COLO829 (cell line): ENCODE data around the gene SLIT3.
A peak's percentile ranks its signal among the peaks of the same experiment; 100 is the strongest.

Experiments used
- DNase-seq: peaks from one replicate; pipeline ENCODE4 v3.0.0; 2012; ENCODE audit warnings: low spot score

The SLIT3 gene

DNA sequence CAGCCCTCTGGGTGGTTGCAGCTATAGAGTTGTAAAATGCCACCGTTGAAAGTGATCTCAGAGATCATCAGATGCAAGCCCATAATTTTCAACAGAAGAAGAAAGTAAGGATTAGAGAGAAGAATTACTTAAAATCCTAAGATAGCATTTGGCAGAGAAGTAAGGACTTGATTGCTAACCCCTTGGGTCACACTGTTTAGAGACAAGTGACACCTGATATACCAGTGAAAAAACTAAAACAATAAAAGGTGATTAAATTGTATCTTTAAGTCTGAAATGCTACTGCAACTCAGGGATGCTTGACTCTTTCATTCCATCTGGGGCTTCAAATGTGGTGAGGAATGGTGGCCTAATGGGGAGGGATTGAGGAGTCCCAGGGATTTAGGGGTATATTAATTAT, 440.9 kb downstream of the SLIT3 start:
- DNase-seq, result no peak

DNA sequence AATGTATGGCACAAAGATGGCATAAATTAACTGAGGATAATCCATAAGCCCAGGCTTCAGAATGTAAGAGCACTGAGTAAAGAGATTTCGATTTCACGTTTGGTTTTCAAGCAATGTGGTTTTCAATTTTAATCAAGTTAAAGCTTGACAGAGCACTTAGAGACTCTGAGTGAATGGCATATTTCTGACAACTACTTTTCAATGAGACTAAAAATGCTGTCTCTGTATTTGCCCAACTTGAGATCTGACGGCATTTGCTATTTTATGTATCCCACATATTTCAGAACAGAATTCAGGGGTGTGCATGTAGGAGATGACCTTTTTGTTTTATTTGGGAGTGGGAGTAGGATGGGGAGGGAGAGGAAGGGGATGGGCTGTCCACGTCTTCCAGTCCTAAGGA, 441.5 kb downstream of the SLIT3 start:
- no peak for DNase-seq

DNA sequence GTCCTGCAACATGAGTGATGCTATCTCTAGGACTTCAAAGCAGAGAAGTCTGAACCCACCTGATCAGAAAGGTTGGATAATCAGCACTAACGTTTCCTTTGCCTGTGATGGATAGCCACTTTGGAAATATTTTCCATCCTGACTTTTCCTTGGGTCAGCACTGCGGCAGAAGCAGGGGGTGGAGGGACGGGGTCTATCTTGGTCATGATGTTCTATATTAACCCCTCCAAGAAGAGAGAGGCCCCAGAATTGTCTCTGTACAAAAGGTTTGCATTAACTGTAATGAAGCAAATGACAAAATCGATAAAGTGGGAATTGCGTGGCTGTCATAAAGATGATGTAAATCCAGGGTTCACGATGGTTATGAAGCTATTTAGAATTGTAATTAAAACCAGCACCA, 441.9 kb downstream of the SLIT3 start:
- DNase-seq, result no peak

DNA sequence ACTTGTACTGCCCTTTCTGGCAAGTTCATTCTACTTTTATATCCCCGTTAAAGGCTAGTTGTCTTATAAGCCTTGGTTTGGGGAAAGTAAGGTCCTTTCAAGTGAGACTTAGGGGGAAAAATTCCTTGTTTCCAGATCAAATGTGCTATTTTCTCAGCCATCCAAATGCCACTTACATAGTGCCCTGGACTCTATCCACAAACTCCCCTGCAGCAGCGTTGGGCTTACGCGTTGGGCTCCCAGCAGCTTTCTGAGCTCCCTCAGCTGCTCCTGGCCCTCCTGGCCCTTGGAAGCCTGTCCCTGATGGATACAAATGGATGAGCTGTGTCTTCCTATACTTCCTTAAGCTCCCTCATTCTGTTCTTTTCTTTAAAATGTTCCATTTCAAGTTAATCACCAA, 442.6 kb downstream of the SLIT3 start:
- no peak for DNase-seq

DNA sequence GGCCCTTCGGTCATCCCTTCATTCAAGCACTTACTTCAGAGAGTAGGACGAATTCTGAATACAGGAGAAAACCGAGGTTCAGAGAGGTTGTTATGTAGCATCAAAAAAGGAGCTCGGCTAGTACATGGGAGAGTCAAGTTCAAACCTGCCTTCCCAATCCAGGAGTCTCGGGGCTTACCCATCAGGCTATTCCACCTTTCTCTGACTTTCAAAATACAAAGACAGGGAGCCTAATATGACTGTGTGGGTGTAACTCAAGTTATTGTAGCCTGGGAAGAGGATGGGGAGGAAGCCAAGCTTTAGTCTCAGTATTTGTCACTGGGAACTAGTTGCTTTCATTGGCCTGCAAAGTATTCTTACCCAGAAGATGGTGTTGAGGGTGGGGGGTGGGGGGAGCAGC, 447.0 kb downstream of the SLIT3 start:
- DNase-seq, result no peak

DNA sequence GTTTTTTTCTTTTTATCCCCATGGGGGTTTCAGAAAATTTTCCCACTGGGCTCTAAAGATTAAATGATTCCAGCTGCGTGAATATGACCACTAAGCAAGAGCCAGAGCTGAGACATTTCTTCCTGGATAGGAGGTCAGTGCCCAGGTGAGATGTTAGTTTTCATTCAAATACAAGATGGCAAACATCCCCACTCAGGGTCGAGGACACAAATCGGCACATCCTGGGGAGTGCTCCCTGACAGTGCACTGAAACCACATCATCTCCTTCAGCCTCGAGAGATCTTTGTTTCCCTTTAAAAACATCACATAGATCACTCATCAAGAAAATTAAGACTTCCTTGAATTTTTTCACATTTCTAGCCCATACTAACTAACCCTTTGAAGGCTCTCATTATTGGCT, 448.6 kb downstream of the SLIT3 start:
- no peak for DNase-seq

DNA sequence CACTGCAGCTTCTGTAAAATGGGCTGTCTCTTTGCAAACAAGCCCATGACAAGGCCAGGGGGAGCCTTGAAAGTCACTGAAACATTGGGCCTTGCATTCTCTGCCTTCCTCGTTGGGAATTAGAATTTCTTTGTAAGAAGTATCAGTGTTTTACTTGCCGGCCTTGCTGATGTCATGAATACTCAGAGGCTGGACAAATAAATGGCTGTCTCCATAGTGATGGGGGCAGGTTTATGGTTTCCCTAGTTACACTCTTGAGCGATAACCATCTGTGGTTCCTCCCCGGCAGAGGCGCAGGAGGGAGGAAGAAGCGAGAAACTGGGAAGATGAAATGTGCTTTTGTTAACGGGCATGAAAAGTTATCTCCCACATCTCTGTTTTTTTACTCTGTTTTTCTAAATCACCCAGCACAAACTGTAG, 449.0 kb downstream of the SLIT3 start:
- DNase-seq, result peak; percentile 74

DNA sequence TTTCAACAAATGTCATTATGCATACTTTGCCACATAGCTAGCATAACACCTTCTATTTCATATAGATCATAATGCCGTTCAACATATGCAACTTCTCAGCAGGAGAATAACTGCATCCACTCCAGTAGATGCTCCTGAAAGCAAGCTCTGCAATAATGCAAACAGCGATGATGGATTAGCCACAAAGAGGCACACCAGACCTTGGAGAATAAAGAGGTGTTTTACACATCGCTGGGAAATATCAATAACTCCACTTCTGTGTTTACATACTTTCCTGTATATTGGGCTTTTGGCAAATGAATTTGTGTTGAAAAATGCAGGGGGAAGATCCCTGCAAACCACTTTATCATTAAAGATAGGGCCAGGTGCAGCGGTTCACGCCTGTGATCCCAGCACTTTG, 450.3 kb downstream of the SLIT3 start:
- DNase-seq, result no peak

DNA sequence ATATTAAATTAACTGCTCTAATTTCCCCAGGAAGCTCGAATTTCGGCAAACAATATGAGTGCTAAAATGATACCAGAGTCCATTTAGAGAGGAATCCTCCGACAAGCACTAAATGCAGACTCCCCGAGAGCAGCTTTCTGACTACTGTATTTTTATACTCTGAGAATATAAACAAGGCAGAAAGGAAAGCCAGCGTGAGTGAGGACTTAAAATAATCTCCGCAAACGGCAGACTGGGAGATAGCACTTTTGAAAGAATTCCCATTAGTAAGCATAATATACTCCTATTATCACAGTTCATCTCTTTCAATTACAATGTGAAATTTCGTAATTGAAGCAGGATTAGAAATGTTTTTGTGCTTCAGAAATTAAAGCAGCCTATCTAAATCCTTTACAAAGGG, 452.4 kb downstream of the SLIT3 start:
- DNase-seq, result no peak

DNA sequence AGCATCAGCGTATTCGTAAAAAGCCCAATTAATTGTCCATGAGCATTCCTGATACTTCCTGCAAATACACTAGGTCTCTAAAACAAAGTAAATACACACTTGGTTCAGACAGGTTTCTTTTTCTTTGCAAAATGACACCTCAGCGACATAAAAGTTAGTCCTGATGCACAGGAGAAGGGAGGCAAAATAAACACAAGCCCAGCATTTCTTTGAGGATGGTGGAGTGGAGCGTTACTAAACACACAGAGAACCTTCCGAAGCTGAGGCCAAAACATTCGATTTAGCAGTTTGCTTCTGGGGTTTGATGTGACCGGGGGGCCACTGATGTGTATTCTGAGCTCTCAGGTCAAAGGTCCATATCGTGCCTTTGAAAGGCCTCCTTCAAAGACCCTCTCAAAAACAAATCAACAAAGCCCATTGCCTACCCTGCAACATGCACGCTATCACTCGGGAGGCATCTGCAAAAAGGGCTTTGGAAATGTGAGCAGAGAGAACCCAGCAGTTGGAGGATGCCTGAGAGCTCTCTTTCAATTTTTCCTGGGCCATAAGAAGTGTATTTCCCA, 453.3 kb downstream of the SLIT3 start:
- no peak for DNase-seq

DNA sequence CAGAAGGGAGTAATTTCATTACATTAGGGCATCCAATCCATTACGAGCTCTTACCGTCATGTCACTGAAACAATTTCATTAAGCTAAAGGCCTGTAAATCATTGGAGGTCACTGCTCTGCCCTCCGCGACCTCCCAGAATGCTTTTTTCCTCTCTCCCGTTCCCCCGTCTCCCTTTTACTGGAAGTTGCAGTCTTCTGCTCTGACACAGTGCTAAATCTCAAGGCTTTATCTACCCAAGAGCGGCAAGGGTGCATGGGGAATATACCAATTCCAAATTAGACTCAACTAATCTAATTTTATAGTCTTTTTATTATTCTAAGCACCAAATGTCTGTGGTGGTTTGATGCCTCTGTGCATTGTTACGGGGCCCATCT, 456.0 kb downstream of the SLIT3 start:
- DNase-seq, result no peak

DNA sequence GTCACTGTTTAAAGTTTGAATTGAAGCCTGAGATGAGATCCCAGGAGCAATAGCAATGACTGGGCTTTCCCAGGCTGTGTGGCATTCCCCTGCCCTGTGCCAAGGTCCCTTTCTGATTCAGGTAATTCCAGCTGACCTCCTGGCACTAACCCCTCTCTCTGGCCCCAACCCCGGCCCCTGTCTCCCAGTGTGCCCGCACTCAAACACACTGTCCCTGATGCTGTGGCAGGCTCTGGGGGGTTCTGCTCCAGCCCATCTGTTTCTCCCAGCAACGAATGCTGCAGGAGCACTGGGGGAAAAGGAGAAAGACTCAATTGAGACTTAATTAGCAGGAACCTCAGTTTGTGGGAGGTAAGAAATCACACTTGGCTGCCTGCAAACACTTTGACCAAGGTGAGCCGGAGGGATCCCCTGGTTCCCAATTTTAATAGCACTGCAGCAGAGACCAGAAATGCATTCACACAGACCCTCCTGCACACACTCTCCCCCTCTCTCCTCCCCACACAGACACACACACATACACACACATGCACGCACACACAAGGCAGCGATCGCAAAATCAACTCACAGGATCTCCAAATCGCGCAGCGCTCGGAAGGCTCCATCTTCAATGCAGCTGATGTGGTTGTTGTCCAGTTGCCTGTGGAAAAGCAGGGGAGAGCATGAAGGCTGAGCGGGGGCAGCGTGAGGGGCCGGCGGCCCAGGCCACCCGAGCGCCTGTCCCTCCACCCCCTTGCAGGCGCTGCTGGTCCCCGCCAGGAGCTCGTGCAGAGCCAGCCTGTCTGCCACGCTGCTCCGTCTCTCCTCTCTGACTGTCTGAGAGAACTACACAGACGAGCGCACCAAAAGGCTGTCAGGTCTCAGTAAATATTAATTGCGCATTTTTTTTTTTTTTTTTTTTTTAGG, 456.7 kb downstream of the SLIT3 start:
- no peak for DNase-seq

DNA sequence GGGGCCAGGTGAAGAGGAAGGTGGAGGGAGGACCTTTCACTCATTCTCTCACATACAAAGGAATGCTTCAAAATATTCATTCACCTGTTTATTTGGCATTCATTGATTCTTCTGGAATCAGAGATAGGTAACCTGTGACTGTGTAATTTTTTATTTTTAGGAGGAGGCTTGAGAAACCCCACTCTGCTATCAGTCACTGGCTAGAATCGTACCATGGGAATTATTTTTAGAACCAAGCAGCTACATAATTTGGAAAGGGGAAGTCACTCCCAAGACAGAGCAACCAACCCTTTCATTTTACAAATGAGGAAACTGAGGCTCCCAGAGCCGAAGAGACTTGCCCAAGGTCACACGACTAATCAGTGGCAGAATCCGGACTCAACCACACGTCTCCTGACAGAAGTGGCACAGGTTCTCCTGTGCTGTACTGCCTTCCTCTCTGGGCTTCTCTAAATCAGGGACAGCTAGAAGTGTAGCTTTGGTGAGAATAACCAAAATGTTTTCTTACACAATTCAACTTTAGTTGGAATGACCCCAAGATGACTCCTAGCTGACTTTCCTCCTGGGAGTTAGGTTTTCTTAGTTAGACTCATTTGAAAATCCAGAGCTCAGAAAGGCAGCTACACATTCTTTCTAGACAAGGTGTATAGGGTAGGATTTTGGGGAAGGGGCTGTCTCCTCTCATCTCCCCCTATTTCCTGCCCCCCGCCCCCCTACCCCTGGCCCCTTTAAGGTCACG, 457.5 kb downstream of the SLIT3 start:
- no peak for DNase-seq

DNA sequence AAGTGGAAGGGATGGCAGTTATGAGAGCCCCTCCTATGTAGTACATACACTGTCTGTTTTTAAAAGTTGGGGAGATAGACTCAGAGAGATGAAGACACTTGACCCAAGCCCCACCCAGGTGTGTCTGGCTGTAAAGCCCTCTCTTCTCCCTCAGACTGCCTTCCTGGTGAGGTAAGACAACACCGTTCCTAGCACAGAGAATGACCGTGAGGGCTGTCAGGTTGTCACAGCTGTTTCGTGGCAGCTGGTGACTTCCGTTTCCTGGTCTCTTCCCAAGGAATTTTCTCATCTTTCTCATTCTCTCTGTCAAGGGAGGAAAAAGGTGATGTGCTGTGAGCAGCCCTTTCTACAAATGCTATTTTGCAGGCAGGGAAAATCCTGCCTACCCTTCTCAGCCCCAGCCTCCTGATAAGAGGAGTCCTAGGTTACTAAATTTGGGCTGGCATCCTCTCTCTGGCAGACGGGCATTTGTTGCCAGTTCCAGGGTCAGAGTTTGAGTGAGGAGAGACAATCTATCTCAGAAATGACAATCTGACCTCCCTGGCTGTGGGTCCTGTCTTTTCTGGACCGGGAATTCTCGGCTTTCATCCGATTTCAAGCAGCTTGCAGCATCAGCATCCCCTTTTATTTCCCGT, 458.3 kb downstream of the SLIT3 start:
- DNase-seq, result no peak

DNA sequence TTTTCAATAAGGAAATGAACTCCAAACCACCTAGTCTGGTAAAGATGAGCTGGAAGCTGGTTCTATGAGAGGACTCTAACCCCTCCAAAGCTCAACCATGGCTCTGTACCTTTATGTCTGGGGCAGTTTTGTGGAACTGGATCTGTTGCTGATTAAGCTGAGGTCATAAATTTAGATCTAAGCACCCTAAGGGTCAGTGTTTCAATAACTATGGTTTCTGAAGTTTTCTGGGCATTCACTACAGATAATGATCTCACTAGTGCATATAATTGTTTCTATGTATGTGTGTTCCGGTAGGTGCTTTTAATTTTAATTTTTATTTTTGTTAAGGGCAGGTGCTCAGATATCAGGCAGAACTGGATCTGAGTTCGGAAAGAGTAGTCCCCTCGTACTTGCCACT, 463.1 kb downstream of the SLIT3 start:
- DNase-seq, result no peak

DNA sequence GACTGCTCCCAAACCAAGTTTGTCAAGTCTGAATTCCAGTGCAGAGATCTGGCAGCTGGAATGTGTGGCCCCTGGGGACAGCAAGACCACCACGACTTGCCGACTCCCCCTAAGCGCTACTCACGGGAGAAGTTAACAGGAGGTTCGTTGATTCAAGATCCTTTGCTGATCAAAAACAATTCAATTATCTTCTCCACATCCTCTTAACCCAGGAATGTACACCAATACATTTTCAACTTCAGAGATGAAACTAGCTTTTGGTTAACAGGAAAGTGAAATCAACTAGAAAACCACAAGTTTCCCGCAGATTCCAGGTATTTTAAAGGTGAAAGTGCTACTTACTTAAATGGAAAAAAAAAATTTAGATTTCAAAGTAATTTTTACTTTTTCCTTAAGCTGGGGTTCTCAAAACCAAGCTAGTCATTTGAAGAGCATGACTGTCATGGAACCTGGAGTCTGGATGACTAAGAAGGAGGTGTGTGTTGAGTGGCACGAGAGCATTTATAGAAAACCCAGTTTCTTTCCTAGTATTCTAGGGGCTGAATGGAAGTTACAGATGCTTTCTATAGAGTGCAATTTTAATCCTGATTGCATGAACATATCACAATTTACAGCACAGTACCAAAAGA, 464.2 kb downstream of the SLIT3 start:
- DNase-seq, result no peak

DNA sequence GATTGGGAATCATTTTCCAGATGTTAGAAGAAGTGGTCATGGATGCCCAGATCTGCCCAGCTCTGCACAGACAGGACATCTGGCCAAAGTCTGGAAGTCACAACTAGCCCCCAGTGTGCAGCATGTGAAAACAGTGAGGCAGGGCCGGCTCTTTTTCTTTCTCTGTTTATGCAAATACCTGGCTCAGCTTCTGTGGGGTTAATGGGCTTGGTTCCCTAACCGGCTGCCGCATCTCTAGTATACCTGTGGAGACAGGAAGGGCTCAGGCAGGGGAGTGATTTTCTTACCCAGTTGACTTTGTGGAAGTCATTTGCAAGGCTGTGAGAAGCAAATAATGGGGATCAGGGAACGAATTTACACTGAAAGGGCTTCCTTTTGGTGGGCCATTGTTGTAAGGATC, 467.0 kb downstream of the SLIT3 start:
- no peak for DNase-seq

DNA sequence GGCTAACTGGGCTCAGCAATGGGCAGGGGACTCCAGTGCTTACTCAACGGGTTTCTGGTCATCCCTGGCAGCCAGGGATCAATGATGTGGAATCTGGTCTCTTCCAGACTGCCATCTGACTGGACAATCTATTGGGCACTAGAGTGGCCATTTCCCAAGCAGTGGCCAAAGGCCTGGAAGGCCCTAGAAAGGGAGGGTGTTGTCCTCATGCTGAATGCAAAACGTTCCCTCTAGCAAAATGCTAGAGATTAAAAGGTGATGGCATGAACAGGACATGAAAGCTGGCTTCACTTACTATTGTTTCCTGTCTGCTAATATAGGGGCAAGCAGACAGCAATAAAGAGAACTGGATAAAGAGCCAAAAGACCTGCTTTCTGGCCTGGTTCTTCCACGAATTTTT, 467.6 kb downstream of the SLIT3 start:
- no peak for DNase-seq

DNA sequence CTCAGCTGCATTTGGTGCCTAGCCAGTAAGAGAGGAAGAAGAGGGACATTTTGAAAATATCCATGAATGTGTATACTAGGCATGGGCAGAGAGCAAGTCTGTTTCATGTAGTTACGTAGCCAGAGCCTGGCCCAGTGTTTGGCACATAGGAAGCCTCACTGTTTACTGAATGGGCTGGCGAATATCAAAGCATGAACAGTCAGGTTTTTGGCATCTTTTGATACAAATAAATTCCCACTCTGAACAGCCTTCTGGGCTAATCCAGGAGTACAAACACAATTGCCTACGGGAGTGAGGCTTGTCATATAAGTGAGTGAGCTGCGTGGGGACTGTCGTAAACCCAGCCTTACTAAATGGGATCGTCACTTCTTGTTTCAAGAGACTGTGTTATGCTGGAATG, 468.6 kb downstream of the SLIT3 start:
- DNase-seq, result no peak

DNA sequence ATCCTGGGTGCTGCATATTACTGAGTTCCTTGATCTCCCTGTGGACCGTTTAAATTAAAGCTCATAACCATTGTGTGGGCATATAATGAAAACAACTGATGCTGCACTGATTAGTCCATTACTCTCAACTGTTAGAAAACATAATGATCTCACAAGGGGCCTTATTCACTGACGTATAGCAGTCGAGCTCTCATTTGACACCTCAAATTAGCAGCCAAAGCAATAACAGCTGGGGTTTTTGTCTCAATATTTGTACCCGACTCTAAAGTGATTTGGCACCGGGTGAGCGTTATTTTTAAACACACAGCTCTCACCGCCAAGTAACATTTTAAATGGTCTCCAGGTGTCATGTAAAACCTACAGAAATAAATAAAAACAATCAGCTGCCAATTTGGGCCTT, 469.6 kb downstream of the SLIT3 start:
- no peak for DNase-seq

DNA sequence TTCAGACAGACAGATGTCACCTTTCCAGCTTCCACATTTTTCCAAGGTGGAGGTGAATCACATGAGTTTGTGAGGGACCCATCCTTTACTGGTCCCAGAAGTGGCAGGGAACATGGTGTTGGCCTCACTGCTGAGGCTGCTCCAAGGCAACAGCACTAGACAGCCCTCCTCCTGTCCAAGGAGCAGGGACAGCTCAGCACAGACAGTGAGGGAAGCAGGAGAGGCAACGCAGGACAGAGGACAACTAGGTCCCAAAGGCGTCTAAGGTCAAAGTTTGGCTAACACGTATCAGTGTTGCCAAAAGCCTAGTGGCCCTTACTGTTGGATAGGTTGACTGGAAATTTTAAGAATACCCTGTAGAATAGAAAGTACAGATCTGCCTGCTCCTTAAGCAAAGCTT, 470.1 kb downstream of the SLIT3 start:
- no peak for DNase-seq

DNA sequence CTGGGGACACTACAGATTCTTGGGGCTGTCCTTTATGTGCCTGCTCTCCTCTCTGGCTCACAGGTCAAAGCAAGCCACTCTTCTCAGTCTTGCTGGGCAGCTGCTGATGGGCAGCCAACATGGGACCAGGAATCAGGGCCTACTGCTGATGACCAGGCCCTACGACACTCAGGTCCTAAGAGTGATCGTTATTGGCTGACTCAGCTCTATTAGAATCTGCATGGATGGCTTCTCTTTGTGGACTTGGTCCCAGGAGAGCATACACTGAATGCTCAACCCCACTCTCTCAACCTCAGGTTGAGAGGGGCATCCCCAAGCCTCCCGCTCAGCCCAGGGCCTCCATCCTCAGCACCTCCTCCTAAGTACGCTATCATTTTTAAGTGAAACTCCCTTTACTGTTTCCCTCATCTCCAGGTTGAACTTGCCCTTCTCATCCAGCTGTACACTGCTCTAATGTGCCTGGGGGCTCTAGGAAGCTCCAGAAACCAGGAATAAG, 471.0 kb downstream of the SLIT3 start:
- DNase-seq, result no peak
